Measurements from ENCODE around the gene PLAAT3. TPM values are rescaled to one million over a fixed set of nuclear protein-coding genes. Genes with fewer than 3 reads are reported as not detected.
A peak's percentile ranks its signal among the peaks of the same experiment; 100 is the strongest.

The PLAAT3 gene
- total and polyA plus RNA-seq, 11 donors: 74.9 to 191 (median 126) TPM

- H3K36me3 ChIP-seq: no peaks in the 10 kb centered on the region
- H3K27ac ChIP-seq: no peak overlapping the region
- H3K9me3 ChIP-seq: no peaks in the 10 kb centered on the region
- DNase-seq (no peak), ATAC-seq (no peak)
- 72 to 81% (median 80%) methylated on average over 7 of the region's 7 CpGs for WGBS, 4 donors
- TF ChIP-seq POLR2A (IDR thresholded peaks at IDR 0.05): no peak
- TF ChIP-seq CTCF (IDR thresholded peaks at IDR 0.05): no peak
- peaks cover 0 to 31% (median 0%) of the 10 kb centered on the region in 12 donors for H3K4me1 ChIP-seq
- no peak overlapping the region for H3K4me3 ChIP-seq
- intact Hi-C loops (cut with DNase I): no loop called here
- H3K27me3 ChIP-seq: no peaks in the 10 kb centered on the region
Observed at GRCh38 chr11:63557570-63557969, 56.7 kb downstream of the PLAAT3 start.

DNA sequence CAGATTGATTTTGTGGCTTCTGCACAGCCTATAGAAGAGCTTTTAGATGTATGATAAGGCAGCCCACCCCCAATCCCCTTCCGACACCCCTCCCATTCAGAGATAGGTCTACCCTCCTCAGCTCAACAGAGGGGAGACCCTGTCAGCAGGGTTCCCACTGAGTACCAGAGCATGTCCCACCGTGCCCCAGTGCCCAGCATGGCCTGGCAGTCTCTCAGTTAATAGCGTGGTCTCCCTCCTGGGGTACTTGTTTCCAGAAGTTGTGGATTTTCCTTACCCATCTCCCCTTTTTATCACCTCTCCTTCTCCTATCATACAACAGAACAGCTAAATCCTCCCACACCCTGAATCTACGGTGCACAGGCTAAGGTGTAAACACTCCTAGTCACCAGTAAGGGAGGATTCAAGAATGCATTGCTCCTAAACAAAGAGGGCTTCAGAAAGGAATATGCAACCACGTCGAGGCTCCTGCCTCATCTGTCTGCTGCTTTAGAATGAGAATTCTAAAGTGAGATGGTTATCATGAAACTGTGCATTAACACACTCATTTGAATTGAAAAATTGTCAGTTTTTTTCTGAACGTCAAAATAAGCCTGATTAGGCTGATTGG lies 57.7 kb downstream of the PLAAT3 start:
- ATAC-seq: no peak
- Histone ChIP-seq H3K9me3 (no peaks in the 10 kb centered on the region), H3K27ac (no peak overlapping the region), H3K4me1 (peaks cover 0 to 31% (median 0%) of the 10 kb centered on the region in 12 donors), H3K4me3 (no peak overlapping the region), H3K36me3 (no peaks in the 10 kb centered on the region), H3K27me3 (no peaks in the 10 kb centered on the region)
- DNase-seq: no peak
- intact Hi-C loops (cut with DNase I): no loop called here
- 66 to 79% (median 72%) methylated on average over 7 of the region's 7 CpGs for WGBS, 4 donors
- TF ChIP-seq POLR2A (IDR thresholded peaks at IDR 0.05) (no peak), CTCF (IDR thresholded peaks at IDR 0.05) (no peak)

- WGBS, 4 donors: 57 to 62% (median 59%) methylated on average over 4 of the region's 4 CpGs
- Histone ChIP-seq H3K4me1 (peaks cover 0 to 18% (median 0%) of the 10 kb centered on the region in 12 donors), H3K27ac (peak overlapping the region in 1 of 12 donors; percentile 63), H3K27me3 (no peaks in the 10 kb centered on the region), H3K4me3 (no peak overlapping the region), H3K36me3 (no peaks in the 10 kb centered on the region), H3K9me3 (no peaks in the 10 kb centered on the region)
- DNase-seq (no peak), ATAC-seq (no peak)
- TF ChIP-seq CTCF (IDR thresholded peaks at IDR 0.05): no peak
- TF ChIP-seq POLR2A (IDR thresholded peaks at IDR 0.05): no peak
- intact Hi-C loops (cut with DNase I): no loop called here
Observed at GRCh38 chr11:63554877-63555223, 59.4 kb downstream of the PLAAT3 start.

- Histone ChIP-seq H3K4me3 (no peak overlapping the region), H3K27me3 (no peaks in the 10 kb centered on the region), H3K9me3 (no peaks in the 10 kb centered on the region), H3K27ac (peak overlapping the region in 1 of 12 donors; percentile 63), H3K36me3 (no peaks in the 10 kb centered on the region), H3K4me1 (peaks cover 0 to 18% (median 0%) of the 10 kb centered on the region in 12 donors)
- TF ChIP-seq POLR2A (IDR thresholded peaks at IDR 0.05) (no peak), CTCF (IDR thresholded peaks at IDR 0.05) (no peak)
- DNase-seq (no peak), ATAC-seq (no peak)
- 61 to 73% (median 63%) methylated on average over 8 of the region's 8 CpGs for WGBS, 4 donors
- intact Hi-C loops (cut with DNase I): no loop called here
Observed at GRCh38 chr11:63553759-63554158, 60.5 kb downstream of the PLAAT3 start.

Data from heart left ventricle (tissue), 16 donors.